ENCODE results near the gene ADGRF5.

ADGRF5 gene, protein sequence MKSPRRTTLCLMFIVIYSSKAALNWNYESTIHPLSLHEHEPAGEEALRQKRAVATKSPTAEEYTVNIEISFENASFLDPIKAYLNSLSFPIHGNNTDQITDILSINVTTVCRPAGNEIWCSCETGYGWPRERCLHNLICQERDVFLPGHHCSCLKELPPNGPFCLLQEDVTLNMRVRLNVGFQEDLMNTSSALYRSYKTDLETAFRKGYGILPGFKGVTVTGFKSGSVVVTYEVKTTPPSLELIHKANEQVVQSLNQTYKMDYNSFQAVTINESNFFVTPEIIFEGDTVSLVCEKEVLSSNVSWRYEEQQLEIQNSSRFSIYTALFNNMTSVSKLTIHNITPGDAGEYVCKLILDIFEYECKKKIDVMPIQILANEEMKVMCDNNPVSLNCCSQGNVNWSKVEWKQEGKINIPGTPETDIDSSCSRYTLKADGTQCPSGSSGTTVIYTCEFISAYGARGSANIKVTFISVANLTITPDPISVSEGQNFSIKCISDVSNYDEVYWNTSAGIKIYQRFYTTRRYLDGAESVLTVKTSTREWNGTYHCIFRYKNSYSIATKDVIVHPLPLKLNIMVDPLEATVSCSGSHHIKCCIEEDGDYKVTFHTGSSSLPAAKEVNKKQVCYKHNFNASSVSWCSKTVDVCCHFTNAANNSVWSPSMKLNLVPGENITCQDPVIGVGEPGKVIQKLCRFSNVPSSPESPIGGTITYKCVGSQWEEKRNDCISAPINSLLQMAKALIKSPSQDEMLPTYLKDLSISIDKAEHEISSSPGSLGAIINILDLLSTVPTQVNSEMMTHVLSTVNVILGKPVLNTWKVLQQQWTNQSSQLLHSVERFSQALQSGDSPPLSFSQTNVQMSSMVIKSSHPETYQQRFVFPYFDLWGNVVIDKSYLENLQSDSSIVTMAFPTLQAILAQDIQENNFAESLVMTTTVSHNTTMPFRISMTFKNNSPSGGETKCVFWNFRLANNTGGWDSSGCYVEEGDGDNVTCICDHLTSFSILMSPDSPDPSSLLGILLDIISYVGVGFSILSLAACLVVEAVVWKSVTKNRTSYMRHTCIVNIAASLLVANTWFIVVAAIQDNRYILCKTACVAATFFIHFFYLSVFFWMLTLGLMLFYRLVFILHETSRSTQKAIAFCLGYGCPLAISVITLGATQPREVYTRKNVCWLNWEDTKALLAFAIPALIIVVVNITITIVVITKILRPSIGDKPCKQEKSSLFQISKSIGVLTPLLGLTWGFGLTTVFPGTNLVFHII (N-terminal part only)

DNA sequence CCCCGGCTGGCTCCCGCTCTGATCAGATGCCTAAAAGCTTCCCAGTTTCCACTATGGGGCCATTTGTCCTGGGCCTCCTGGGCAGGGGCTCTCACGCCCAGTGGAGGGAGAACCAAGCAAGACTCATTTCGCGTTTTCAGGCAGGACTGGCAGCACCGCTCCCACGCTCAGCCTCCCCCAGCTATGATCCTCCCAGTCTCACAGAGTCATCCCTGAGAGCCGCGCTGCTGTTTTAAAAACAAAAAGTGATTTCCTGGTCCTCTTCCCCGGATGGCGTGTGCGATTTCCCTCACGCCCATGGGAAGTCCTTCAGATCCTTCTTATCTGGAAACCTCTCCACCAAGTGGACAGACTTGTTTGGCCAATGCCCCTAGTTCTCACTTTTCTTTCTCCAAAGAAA lies at the start of gene ADGRF5:
ADGRF5 (minus strand) TSS at position 208 of the 400 bp plus-strand sequence. CDS start 15,176 bp downstream, outside the sequence.
- no peak for DNase-seq (ENCODE audit: low spot score)

DNA sequence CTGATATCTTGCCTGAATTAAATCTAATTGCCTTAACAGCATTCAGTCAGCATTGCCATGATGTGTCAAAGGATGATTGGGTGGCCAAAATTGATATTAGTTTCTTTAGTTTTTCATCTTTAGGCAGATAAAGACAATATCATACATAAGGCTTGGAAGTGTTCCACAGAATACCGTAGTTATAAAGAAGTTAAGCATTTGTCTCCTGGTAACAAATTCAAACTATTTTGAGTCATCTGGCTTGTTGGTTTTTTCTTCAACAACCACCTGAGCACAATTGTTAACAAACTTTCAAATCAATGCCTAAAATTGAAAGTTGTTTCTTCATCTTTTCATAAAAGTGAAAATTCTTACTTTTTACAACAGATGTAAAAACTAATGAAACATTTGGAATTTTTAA lies 47.5 kb upstream of the ADGRF5 start:
- DNase-seq (ENCODE audit: low spot score) = no peak

DNA sequence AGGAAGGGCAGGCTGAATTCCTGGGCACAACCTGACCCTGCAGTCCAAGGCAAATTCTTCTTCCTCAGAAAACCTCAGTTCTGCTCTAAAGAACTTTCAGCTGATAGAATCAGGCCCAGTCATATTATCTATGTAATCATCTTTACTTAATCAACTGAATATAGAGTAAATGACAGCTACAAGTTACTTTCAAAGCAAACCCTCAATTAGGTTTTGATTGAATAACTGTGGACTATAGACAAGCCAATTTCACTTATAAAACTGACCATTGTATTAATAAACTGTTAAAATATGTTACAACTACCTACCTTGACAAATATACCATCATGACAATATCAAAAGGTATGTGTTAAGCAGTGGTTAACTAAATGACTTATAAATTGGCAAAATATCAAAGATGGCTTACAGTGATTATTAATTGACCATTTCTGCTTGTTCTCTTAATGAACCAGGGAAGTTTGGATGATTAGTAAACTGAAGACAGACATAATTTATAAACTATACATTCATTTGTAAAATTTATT lies 46.1 kb upstream of the ADGRF5 start:
- DNase-seq (ENCODE audit: low spot score) = no peak

DNA sequence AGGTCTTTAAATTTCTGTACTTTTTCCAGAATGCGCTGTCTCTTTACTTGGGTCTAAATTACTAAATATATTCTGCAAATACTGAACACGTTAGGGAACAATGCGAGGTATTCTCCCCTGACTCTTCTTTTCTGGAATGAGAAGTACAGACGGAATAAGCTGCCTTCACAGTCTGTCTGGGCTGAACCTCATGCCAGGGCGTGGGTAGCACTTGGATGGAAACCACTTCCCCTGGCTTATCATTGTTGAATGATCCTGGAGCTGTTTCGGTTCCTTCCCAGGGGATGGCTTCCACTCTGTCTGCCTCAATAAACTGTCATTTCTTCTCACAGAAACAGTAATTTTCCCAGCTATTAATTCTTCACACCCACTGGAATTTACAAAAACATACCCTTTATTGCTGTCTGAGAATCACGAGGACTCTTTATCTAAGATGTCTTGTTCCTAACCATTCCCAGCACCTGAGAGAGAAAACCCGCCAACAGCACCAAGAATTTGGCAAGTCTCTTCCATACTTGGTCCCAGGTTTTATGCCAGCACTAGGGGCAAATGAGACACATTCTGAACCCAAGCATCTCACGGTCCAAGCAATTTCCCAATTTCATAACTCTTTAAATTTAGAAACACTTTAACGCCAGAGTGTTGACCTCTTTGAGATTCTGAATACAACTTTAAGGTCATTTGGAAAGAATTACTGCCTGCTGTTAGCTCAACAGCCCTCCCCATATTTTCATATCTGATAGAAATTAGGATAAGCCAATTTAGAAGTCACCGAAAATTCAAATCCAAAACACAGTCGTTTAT lies 43.2 kb upstream of the ADGRF5 start:
- DNase-seq (ENCODE audit: low spot score) = no peak

DNA sequence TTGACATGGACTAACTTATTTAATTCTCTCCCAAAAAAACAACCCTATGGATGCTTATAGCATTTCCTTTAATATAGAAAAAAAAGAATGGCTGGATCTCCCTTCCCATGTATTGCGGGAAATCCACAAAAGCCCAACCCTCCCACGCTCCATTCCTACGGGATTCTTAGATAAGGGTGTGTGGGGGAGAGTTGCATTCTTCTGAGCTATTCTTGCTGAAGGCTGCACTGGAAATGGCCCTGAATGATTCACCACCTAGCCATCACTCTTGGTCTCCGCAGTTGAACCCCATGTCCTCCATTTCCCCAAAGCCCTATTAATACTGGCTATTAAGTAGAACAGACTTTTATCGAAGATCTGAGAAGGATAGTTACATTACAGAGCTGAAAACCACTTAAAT lies 41.9 kb upstream of the ADGRF5 start:
- DNase-seq (ENCODE audit: low spot score) = no peak

DNA sequence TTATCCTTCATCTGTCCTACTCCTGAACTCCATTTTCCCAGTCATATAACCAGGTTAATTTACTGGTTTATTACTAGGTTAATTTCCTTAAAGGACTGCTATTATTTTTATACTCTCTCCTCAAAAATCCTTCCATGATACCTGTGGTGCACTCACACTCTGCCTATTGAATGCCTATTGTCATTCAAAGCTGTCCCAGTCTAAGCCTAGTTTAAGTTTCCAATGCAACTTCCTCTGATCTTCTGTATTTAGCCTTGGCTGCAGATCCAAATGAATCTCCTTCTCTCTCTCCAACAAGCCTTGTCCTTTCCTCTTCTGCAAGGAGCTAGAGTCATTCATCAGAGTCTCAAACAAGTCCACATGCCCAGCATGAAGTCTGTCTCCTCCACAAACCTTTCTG lies 41.3 kb upstream of the ADGRF5 start:
- no peak for DNase-seq (ENCODE audit: low spot score)

DNA sequence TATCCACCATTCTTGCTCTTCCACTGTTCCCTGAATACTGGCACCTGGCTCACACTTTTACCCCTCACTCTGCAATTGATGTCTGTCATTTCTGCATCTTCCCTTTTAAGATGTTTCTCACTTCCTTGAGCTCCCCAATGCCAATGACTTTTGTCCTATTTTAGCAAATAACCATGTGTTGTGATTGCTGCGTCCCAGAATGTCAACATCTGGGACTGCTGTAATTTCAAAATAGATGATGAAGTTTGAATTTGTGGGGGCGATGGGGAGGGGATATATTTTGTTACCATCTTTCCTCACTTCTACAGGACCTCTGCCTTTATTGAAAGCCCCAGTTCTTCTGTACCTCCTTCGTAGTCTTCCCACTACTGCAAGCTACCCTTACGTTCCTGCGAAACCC lies 40.0 kb upstream of the ADGRF5 start:
- DNase-seq (ENCODE audit: low spot score) = no peak

DNA sequence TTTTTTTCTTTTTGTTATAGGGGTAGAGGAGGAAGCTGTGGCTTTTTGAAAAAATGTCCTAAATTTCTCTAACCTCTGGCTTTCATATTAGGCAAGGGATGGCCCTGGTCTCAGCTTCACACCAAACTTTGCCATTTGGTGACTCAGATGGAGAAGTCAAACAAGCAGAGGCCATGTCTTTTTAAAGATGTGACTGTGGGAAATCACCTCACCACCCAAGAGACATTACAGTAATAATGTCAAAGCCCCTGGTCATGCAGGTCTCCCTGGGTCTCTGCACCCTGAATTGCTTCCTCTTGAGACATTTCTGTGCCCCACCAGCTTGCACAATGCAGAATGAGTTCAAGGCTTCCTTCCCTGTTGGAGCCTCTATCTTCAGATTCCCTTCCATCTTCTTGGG lies 39.5 kb upstream of the ADGRF5 start:
- no peak for DNase-seq (ENCODE audit: low spot score)

DNA sequence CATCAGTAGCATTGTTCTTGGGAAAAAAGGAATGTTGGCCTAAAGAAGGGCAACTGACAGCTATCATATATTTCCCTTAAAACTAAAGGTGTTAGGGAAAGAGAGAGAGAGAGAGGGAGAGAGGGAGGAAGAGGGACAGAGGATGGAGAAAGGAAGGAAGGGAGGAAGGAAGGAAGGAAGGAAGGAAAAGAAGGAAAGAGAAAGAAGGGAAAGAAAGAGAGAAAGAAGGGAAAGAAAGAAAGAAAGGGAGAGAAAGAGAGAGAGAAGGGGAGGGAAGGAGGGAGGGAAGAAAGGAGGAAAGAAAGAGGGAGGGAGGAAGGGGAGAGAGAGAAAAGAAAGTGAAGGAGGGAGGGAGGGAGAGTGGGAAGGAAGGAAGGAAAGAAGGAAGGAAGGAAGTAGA lies 37.7 kb upstream of the ADGRF5 start:
- no peak for DNase-seq (ENCODE audit: low spot score)

DNA sequence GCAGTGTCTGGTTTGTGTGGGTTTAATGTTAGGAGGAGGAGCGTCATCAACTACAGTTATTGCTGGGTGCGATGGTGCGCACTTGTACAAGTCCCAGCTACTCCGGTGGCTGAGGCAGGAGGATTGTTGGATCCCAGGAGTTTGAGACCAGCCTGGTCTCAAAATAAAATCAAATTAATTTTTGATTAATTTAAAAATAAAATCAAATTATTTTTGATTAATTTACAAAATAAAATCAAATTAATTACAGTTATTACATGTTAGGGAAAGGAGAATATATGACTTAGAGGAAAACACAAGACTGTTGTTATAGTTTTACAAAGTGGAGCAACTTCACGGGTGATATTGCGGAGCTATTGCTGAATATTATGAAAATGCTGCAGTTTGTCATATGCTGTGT lies 34.7 kb upstream of the ADGRF5 start:
- no peak for DNase-seq (ENCODE audit: low spot score)

DNA sequence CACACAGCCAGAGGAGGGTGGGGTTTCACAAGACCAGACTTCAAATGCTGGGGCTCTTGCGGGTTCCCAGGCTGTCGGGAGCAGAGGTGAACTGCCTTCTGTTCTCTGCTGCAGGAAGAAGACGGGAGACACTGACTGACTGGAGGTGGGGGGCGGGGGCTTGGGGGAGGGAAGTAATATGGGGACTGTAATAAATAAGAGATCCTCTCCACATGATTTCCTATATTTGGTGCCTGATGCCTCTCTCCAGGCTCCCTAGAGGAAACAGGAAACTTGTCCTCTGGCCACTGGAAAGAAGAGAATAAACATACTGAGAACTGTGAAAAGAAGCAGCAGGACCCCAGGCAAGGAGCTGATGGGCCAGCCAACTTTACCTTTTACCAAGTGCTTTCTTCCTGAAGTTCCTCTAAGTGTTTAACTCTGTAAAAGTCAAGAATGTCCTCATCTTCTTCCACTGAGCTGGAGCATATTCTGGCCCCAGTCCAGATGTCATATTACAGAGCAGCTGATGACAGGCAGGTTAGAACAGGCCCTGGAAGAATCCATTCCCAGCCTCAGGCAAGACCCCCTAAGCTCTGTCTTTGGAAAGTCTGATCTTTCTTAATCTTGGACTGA lies 33.2 kb upstream of the ADGRF5 start:
- no peak for DNase-seq (ENCODE audit: low spot score)

DNA sequence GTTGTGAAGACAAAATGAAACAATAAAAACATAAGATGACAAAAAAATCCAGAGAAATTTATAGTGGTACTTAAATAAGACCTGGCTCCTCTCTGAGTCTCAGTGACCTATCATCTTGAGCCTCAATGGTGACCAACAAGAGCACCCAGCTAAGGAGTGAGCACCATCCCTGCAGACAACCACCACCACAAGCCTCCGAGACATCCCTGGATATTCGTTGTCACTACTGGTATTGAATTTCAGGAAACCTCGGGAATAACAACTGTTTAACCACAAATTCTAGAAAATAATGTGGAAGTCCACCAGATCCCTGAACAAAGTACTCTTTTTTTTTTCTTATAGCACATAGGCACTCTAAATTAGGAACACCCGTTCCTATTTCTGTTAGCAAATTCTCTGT lies 32.2 kb upstream of the ADGRF5 start:
- no peak for DNase-seq (ENCODE audit: low spot score)

DNA sequence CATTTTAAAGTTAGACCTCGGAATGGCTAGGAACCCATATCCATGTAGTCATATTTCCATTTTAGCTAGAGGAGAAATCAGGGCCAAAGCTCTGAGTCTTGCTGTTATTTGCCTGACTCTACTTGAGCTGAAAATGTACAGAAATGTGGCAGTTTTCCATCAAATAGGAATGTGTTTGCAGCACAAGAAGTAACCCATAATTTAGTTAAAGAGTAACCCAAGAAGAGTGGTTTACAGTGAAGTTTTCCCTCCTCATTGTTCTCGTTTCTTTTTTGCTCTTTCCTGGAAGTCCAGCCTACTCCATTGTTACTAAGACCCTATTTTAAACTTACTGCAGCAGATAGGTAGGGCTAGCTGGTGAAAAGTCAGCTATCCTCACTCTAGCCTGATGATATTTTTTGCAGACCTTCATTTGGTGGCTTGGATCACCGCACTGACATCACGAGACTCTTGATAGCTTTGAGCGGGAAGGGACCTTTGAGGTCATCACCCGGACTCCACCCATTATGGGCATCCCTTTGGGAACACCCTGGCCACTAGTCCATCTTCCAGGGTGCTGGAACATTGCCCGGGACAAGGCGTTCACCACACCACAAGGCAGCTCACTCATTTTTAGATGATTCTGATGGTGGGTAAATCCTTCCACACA lies 28.0 kb upstream of the ADGRF5 start:
- no peak for DNase-seq (ENCODE audit: low spot score)

DNA sequence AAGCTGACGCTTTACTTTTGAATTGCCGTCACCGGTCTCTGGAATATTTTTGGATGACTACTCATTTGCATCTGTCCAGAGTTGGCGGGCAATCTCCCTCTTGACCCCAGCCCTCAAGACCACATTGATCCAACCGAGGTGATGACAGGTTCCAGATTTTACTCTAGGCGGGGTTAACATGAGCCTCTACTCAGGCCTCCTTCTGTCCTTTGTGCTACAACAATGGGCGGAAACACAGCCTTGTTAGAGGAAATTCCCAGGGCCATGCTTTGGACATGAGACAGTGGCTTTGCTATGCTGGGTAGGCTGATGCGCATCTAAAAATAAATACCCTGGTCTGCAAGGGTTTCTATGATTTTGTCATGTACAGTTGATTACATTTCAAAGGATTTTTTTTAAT lies 27.0 kb upstream of the ADGRF5 start:
- no peak for DNase-seq (ENCODE audit: low spot score)

DNA sequence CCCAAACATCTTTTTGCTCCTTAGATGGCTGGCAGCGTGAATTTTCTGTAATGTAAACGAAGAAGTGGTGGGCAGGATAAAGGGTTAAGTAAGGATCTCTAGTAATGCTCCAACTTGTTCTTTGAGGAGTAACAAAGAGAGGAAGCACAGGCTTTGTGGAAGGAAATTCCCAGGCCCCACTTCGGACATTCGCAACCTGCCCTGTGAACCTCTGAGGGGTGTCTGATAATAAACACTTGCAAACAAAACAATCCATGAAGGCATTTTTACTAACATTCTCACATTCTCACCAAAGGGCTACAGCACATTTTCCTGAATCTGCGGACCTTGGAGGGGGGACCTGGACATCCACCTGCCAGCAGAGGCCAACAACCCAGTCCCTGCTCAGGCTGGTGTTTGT lies 25.8 kb upstream of the ADGRF5 start:
- DNase-seq (ENCODE audit: low spot score) = no peak

DNA sequence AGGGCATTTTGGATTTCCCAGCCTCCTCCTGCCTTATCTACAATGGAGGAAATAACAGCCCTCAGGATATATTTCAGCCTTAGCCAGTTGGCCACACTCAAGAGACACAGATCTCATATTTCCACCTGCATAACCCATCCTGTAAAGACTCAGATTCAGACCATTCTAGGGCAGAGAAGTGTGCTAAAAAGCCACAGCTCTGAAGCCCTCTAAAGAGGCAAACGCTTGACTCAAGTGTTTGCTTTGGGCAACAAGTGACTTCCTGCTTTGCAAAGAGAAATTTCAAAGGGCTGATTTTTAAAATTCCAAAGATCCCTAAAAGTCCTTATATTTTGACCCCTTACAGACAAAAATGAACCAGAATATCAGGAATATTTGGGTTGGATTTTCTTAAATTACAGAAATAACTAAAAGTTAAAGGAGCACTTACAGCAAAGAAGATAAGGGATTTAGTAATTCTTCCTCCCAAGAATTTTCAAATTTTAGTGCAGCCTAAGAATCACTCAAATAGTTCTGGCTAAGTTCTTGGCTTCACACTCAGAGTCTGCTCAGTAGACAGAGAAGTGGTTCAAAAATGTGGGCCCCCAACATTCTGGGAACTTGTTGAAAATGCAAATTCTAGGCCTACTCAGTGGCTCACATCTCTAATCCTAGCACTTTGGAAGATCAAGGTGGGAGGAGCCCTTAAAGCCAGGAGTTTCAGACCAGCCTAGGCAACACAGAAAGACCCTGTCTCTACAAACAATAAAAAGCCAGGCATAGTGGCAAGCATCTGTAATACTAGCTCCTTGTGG lies 18.9 kb upstream of the ADGRF5 start:
- no peak for DNase-seq (ENCODE audit: low spot score)

DNA sequence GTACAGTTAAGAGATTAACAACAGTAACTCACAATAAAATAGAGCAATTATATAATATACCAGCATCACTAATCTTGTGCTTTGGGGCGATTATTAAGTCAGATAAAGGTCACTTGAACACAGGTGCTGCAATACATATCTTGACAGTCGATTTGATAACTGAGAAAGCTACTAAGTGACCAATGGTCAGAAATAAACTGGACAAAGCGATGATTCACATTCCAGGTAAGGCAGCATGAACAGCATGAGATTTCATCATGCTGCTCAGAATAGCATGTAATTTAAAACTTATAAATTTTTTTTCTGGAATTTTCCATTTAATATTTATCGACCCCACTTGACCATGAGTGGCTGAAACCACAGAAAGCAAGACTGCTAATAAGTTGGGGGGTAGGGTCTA lies 15.9 kb upstream of the ADGRF5 start:
- no peak for DNase-seq (ENCODE audit: low spot score)

DNA sequence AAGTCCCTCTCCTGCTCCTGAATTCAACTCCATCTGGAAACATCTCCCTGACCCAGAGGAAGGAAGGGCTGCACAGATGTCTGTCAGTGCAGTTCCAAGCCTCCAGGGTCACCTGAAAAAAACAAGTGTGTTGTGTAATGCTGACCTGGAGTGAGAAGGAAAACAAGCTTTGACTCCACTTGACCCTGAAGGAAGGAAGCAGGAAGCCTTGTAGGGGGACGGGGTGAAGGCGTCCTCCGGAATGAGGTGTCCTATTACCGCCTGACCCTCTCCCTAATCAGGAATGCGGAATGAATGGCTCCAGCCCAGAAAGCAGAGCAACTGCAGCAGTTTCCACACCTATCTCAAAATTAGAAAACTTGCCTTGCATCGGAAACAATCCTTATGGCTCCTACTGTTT lies 13.9 kb upstream of the ADGRF5 start:
- no peak for DNase-seq (ENCODE audit: low spot score)

DNA sequence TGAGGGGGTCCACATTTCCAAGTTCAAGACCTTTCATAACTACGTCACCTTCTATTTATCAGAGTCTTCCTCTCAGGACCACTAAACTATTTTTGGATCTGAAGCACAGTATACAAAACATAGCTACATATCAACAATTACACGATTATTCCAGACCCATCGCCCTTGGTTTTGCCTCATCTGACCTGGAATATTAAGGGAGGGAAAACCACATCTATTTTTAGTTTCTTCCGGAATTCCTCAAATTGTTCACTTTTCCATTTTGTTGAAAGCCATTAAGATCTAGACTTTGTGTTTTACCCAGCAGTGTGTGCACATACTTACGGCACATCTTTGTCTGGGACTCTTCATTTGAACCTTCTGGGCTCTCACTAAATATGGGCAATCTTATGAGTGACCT lies 12.0 kb upstream of the ADGRF5 start:
- DNase-seq (ENCODE audit: low spot score) = no peak

All from germinal center (tissue), 1 donor.